ENCODE results near the gene MAGI2. TPM values are rescaled to one million over a fixed set of nuclear protein-coding genes. Genes with fewer than 3 reads are reported as not detected.

The MAGI2 gene
- polyA plus RNA-seq, 3 donors from 2014 or later: not detected

DNA sequence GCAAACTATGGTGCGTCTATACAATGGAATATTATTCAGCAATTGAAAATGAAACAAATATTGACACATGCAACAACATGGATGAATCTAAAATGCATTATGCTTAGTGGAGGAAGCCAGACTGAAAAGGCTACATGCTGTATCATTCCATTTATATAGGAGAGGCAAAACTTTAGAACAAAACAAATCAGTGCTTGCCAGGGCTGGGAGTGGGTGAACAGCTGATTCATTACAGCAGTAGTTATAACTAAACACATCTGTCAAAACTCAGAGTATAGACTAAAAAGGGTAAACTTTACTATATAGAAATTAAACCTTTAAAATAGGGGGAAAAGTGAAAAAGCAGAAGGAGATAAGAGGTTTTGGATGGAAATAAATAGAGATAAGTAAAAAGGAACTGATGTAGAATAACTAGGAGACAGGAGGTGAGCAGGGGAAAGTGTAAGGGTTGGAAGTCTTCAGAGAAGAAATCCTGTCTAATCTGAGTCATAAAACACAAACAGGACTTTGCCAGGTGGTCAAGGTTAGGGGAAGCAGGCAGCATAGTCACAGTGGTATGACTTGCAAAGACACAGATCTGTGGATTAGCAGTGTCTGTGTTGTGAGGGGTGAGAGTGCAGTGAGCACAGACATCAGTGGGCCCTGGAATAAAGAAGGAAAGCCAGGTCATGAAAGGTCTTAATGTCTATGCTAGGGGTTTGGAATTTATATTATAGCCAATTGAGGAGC is 1305.1 kb downstream of the MAGI2 start:
- H3K9me3 Mint-ChIP-seq: peaks cover 0 to 2% (median 0%) of the 10 kb centered on the region in 6 donors
- H3K27me3 Mint-ChIP-seq (ENCODE audit: low read depth in 3 of 3): peaks cover 0 to 8% (median 0%) of the 10 kb centered on the region in 3 donors
- no peak for DNase-seq
- H3K4me1 Mint-ChIP-seq: no peaks in the 10 kb centered on the region
- H3K36me3 Mint-ChIP-seq: no peaks in the 10 kb centered on the region
- no peak overlapping the region for H3K4me3 Mint-ChIP-seq
- H3K27ac Mint-ChIP-seq: no peak overlapping the region

- DNase-seq: no peak
- no peaks in the 10 kb centered on the region for H3K4me1 Mint-ChIP-seq
- H3K9me3 Mint-ChIP-seq: peaks cover 0 to 2% (median 0%) of the 10 kb centered on the region in 6 donors
- no peak overlapping the region for H3K4me3 Mint-ChIP-seq
- peaks cover 0 to 8% (median 0%) of the 10 kb centered on the region in 3 donors for H3K27me3 Mint-ChIP-seq (ENCODE audit: low read depth in 3 of 3)
- no peaks in the 10 kb centered on the region for H3K36me3 Mint-ChIP-seq
- no peak overlapping the region for H3K27ac Mint-ChIP-seq
Observed at GRCh38 chr7:78146546-78146945, 1306.9 kb downstream of the MAGI2 start.

DNA sequence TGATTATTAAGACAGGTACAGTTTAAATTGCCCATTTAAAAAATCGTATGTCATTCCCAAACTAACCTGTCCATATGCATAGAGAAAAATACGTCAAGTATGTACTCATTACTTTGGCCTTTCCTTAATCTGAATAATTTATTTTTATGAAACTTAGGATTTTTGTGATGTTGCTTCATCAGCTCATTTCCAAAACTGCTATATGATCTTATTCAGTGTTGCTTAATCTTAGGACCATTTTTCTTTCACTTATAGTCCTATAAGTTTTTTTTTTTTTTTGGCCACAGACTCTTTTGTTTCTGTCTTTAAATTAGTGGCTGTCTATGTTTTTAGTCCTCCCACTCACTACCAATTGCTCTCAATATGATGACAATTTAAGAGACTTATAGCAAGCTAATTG is 1309.8 kb downstream of the MAGI2 start:
- no peaks in the 10 kb centered on the region for H3K36me3 Mint-ChIP-seq
- H3K4me3 Mint-ChIP-seq: no peak overlapping the region
- H3K4me1 Mint-ChIP-seq: no peaks in the 10 kb centered on the region
- H3K27me3 Mint-ChIP-seq (ENCODE audit: low read depth in 3 of 3): peaks cover 0 to 11% (median 0%) of the 10 kb centered on the region in 3 donors
- H3K9me3 Mint-ChIP-seq: peaks cover 0 to 2% (median 0%) of the 10 kb centered on the region in 6 donors
- no peak for DNase-seq
- no peak overlapping the region for H3K27ac Mint-ChIP-seq

DNA sequence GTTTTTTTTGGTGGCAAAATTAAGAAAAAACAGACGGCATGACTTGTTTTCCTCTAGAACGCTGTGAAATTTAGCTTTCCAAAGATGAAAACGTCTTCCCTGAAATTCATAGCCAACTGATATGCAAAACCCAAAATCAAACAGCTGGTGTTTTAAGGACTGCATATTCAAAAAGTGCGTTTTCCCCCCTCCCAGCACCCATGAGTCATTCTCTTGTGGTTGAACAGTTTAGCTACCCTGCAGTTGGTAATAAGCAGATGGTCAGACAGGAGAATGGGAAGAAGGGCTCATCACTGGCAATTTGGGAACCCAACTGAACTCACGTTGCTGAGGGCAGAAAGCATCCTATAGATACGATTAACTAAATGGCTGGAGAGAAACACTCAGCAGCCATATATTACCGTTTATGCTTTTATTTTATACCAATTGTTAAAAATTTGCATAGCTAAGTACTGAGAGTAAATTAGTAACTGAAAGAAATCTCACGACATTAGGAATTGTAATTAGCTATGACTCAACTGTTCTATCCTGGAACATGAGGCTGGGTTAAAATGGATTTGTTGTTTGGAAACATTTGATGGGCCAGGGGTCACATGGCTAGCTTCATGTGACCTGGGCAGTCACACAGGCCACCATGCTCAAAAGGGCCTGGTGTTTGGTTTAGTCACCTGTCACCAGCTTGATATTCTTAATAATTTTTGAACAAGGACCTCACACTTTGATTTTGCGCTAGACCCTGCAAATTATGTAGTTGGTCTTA is 1311.8 kb downstream of the MAGI2 start:
- Mint-ChIP-seq H3K4me1 (no peaks in the 10 kb centered on the region), H3K4me3 (no peak overlapping the region), H3K36me3 (no peaks in the 10 kb centered on the region), H3K9me3 (peaks cover 0 to 1% (median 0%) of the 10 kb centered on the region in 6 donors), H3K27me3 (ENCODE audit: low read depth in 3 of 3) (peaks cover 0 to 9% (median 0%) of the 10 kb centered on the region in 3 donors), H3K27ac (no peak overlapping the region)
- no peak for DNase-seq

GRCh38 chr7:78140109-78140508 is 1313.4 kb downstream of the MAGI2 start:
- H3K36me3 Mint-ChIP-seq: no peaks in the 10 kb centered on the region
- no peak overlapping the region for H3K4me3 Mint-ChIP-seq
- H3K27ac Mint-ChIP-seq: no peak overlapping the region
- H3K4me1 Mint-ChIP-seq: no peaks in the 10 kb centered on the region
- DNase-seq: no peak
- peaks cover 0 to 3% (median 0%) of the 10 kb centered on the region in 3 donors for H3K27me3 Mint-ChIP-seq (ENCODE audit: low read depth in 3 of 3)
- H3K9me3 Mint-ChIP-seq: peaks cover 0 to 1% (median 0%) of the 10 kb centered on the region in 6 donors

GRCh38 chr7:78139335-78139734 is 1314.1 kb downstream of the MAGI2 start:
- no peak for DNase-seq
- no peak overlapping the region for H3K4me3 Mint-ChIP-seq
- no peaks in the 10 kb centered on the region for H3K9me3 Mint-ChIP-seq
- H3K4me1 Mint-ChIP-seq: no peaks in the 10 kb centered on the region
- no peaks in the 10 kb centered on the region for H3K36me3 Mint-ChIP-seq
- H3K27me3 Mint-ChIP-seq (ENCODE audit: low read depth in 3 of 3): peaks cover 0 to 4% (median 3%) of the 10 kb centered on the region in 3 donors
- H3K27ac Mint-ChIP-seq: no peak overlapping the region

- no peaks in the 10 kb centered on the region for H3K4me1 Mint-ChIP-seq
- no peak for DNase-seq
- H3K36me3 Mint-ChIP-seq: no peaks in the 10 kb centered on the region
- peaks cover 0 to 3% (median 0%) of the 10 kb centered on the region in 6 donors for H3K9me3 Mint-ChIP-seq
- no peak overlapping the region for H3K4me3 Mint-ChIP-seq
- H3K27ac Mint-ChIP-seq: no peak overlapping the region
- peaks cover 2 to 9% (median 8%) of the 10 kb centered on the region in 3 donors for H3K27me3 Mint-ChIP-seq (ENCODE audit: low read depth in 3 of 3)
Observed at GRCh38 chr7:78134774-78135173, 1318.7 kb downstream of the MAGI2 start.

DNA sequence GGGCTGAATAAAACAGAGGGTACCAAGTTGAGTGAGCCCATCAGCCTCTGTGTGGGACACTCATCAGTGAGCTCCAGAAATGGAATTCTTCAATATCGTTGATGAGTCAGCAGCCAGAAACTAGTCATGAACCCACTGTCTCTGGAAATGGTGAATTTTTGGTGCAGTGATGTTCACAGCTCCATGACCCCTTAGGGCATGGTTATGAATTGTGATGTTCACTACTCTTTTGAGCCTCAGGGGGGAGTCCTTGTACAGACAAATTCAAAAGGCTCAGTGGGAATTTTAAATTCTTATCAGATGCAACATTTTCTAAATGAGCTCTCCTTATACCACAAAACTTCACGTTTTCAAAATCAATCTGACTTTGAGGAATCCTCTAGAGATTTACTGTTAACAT is 1319.2 kb downstream of the MAGI2 start:
- Mint-ChIP-seq H3K4me3 (no peak overlapping the region), H3K27me3 (ENCODE audit: low read depth in 3 of 3) (peaks cover 2 to 9% (median 8%) of the 10 kb centered on the region in 3 donors), H3K4me1 (no peaks in the 10 kb centered on the region), H3K9me3 (peaks cover 0 to 3% (median 0%) of the 10 kb centered on the region in 6 donors), H3K27ac (no peak overlapping the region), H3K36me3 (no peaks in the 10 kb centered on the region)
- DNase-seq: no peak

- Mint-ChIP-seq H3K4me3 (no peak overlapping the region), H3K27ac (no peak overlapping the region), H3K9me3 (peaks cover 0 to 3% (median 0%) of the 10 kb centered on the region in 6 donors), H3K4me1 (no peaks in the 10 kb centered on the region), H3K36me3 (no peaks in the 10 kb centered on the region), H3K27me3 (ENCODE audit: low read depth in 3 of 3) (peaks cover 2 to 11% (median 8%) of the 10 kb centered on the region in 3 donors)
- DNase-seq: no peak
Observed at GRCh38 chr7:78130446-78131215, 1322.8 kb downstream of the MAGI2 start.

DNA sequence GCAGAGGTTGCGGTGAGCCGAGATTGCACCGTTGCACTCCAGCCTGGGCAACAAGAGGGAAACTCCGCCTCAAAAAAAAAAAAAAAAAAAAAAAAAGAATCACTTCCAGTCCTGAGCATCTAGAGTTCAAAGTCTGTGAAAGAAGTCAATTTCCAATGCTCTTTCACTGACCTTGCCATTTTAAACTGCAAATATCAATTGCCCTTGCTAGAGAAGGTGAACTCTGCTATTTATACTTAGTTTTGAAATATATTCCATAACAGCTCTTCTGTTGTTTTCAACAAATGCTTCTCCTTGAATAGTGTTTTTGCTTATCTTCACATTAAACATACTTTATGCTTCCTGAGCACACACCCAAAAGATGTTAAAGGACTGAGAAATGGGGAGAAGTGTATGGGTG is 1323.6 kb downstream of the MAGI2 start:
- no peak for DNase-seq
- H3K27ac Mint-ChIP-seq: no peak overlapping the region
- no peaks in the 10 kb centered on the region for H3K4me1 Mint-ChIP-seq
- H3K36me3 Mint-ChIP-seq: no peaks in the 10 kb centered on the region
- H3K4me3 Mint-ChIP-seq: no peak overlapping the region
- peaks cover 0 to 3% (median 0%) of the 10 kb centered on the region in 6 donors for H3K9me3 Mint-ChIP-seq
- peaks cover 2 to 15% (median 8%) of the 10 kb centered on the region in 3 donors for H3K27me3 Mint-ChIP-seq (ENCODE audit: low read depth in 3 of 3)

DNA sequence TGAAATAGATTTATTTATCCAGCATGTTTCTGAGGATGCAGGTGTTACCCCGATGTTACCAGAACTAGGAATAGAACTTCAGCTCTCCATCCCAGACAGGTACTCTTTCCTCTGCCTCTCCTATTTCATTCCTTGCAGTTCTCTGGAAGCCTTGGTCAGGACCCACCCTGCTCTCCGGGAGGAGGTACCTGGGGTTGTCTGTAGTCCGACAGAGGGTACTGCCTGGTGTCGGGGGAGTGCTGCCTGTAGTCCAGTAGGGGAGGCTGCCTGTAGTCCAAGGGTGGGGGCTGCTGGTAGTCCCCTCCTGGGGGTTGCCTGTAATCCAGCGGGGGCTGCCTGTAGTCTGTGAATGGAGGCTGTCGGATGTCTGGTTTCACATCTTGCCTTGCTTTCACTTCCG is 1326.5 kb downstream of the MAGI2 start:
- H3K27me3 Mint-ChIP-seq (ENCODE audit: low read depth in 3 of 3): peaks cover 2 to 13% (median 5%) of the 10 kb centered on the region in 3 donors
- no peaks in the 10 kb centered on the region for H3K36me3 Mint-ChIP-seq

GRCh38 chr7:78125884-78126283 is 1327.6 kb downstream of the MAGI2 start:
- Mint-ChIP-seq H3K27me3 (ENCODE audit: low read depth in 3 of 3) (peaks cover 2 to 10% (median 3%) of the 10 kb centered on the region in 3 donors), H3K9me3 (peaks cover 0 to 3% (median 0%) of the 10 kb centered on the region in 6 donors), H3K4me1 (no peaks in the 10 kb centered on the region), H3K27ac (no peak overlapping the region), H3K4me3 (no peak overlapping the region), H3K36me3 (no peaks in the 10 kb centered on the region)
- DNase-seq: no peak

More for the DNA sequence above, 1326.5 kb downstream of the MAGI2 start:
- Mint-ChIP-seq H3K27ac (no peak overlapping the region), H3K4me3 (no peak overlapping the region), H3K9me3 (peaks cover 0 to 3% (median 0%) of the 10 kb centered on the region in 6 donors), H3K4me1 (no peaks in the 10 kb centered on the region)
- no peak for DNase-seq

GRCh38 chr7:78124216-78124615 is 1329.3 kb downstream of the MAGI2 start:
- no peaks in the 10 kb centered on the region for H3K4me1 Mint-ChIP-seq
- H3K27me3 Mint-ChIP-seq (ENCODE audit: low read depth in 3 of 3): peaks cover 2 to 8% (median 3%) of the 10 kb centered on the region in 3 donors
- no peak for DNase-seq
- no peak overlapping the region for H3K4me3 Mint-ChIP-seq
- H3K36me3 Mint-ChIP-seq: no peaks in the 10 kb centered on the region
- H3K9me3 Mint-ChIP-seq: no peaks in the 10 kb centered on the region
- no peak overlapping the region for H3K27ac Mint-ChIP-seq

Data from immature natural killer cell (primary cell).